ENCODE measurements around the gene MTCL1. TPM values are rescaled to one million over a fixed set of nuclear protein-coding genes. Genes with fewer than 3 reads are reported as not detected.

Gene MTCL1
- total RNA-seq, 1 experiment from 2014 or later = 28.3 TPM

- Mint-ChIP-seq H3K9me3 (ENCODE audit: unreplicated experiment) (no peaks in the 10 kb centered on the region), H3K4me3 (ENCODE audit: unreplicated experiment) (no peak overlapping the region), H3K27ac (ENCODE audit: unreplicated experiment) (peak overlapping the region; percentile 93), H3K4me1 (ENCODE audit: low read depth, unreplicated experiment) (peaks cover 17% of the 10 kb centered on the region), H3K27me3 (ENCODE audit: insufficient read depth, unreplicated experiment) (no peaks in the 10 kb centered on the region), H3K36me3 (ENCODE audit: insufficient read depth, unreplicated experiment) (peaks cover 10% of the 10 kb centered on the region)
- TF ChIP-seq CTCF (IDR thresholded peaks at IDR 0.05; ENCODE audit: insufficient read depth in 1 of 2, low read depth in 1 of 2, low read length in 1 of 2, severe bottlenecking in 1 of 2, unreplicated experiment in 1 of 2) = peak in 1 of 2 experiments; percentile 7
- no peak overlapping the region for H3K4me3 ChIP-seq (ENCODE audit: low read depth, low read length)
- ChIA-PET CTCF (interaction anchor here (1.2 to 1.5 kb wide), 3 partner anchors 80 to 178 kb away, joined by 5 to 7 read pairs (median 6); partner anchors contain the start of gene RAB12), POLR2A (interaction anchor here (1.5 kb wide), 1 partner anchor 10 kb away, joined by 7 read pairs; no protein-coding TSS in a partner anchor)
- BruUV-seq (replicated peaks) = TSS peak; percentile 27
- H3K36me3 ChIP-seq (ENCODE audit: control insufficient read depth, insufficient read depth, low read length) = no peaks in the 10 kb centered on the region
- DNase-seq = no peak
- H3K27me3 ChIP-seq (replicated peaks; ENCODE audit: control insufficient read depth, insufficient read depth, low read length) = no peaks in the 10 kb centered on the region; the same call in 1 of the 2 replicates
- intact Hi-C loops (cut with micrococcal nuclease; ENCODE audit: unreplicated experiment) = loop anchor here (5.0 kb wide), 1 partner anchor 55 kb away; no protein-coding TSS in a partner anchor
- H3K9me3 ChIP-seq = no peaks in the 10 kb centered on the region
- peaks cover 17% of the 10 kb centered on the region for H3K4me1 ChIP-seq
These were observed 82.0 kb downstream of the MTCL1 start for GRCh38 chr18:8787371-8787670.

- no peak overlapping the region for H3K27ac Mint-ChIP-seq (ENCODE audit: unreplicated experiment)
- CTCF ChIA-PET = interaction anchor here (0.6 kb wide), 1 partner anchor 310 kb away, joined by 3 read pairs; no protein-coding TSS in a partner anchor
- Histone ChIP-seq H3K36me3 (ENCODE audit: control insufficient read depth, insufficient read depth, low read length) (no peaks in the 10 kb centered on the region), H3K4me1 (peaks cover 17% of the 10 kb centered on the region), H3K4me3 (ENCODE audit: low read depth, low read length) (no peak overlapping the region), H3K27me3 (replicated peaks; ENCODE audit: control insufficient read depth, insufficient read depth, low read length) (no peaks in the 10 kb centered on the region; the same call in 1 of the 2 replicates), H3K9me3 (no peaks in the 10 kb centered on the region)
- no peaks in the 10 kb centered on the region for H3K9me3 Mint-ChIP-seq (ENCODE audit: unreplicated experiment)
- H3K4me1 Mint-ChIP-seq (ENCODE audit: low read depth, unreplicated experiment) = peaks cover 22% of the 10 kb centered on the region
- intact Hi-C loops (cut with micrococcal nuclease; ENCODE audit: unreplicated experiment) = loop anchor here (5.0 kb wide), 1 partner anchor 55 kb away; no protein-coding TSS in a partner anchor
- no TSS peak for BruUV-seq (replicated peaks)
- no peak for DNase-seq
- no peak overlapping the region for H3K4me3 Mint-ChIP-seq (ENCODE audit: unreplicated experiment)
- POLR2A ChIA-PET = interaction anchor here (1.5 kb wide), 1 partner anchor 10 kb away, joined by 7 read pairs; no protein-coding TSS in a partner anchor
- peaks cover 10% of the 10 kb centered on the region for H3K36me3 Mint-ChIP-seq (ENCODE audit: insufficient read depth, unreplicated experiment)
- no peaks in the 10 kb centered on the region for H3K27me3 Mint-ChIP-seq (ENCODE audit: insufficient read depth, unreplicated experiment)
- no peak for TF ChIP-seq CTCF (IDR thresholded peaks at IDR 0.05; ENCODE audit: insufficient read depth in 1 of 2, low read depth in 1 of 2, low read length in 1 of 2, severe bottlenecking in 1 of 2, unreplicated experiment in 1 of 2)
These were observed 82.4 kb downstream of the MTCL1 start for GRCh38 chr18:8787794-8788193.

- POLR2A ChIA-PET = no interaction called here
- Mint-ChIP-seq H3K9me3 (ENCODE audit: unreplicated experiment) (no peaks in the 10 kb centered on the region), H3K4me1 (ENCODE audit: low read depth, unreplicated experiment) (peaks cover 29% of the 10 kb centered on the region), H3K27ac (ENCODE audit: unreplicated experiment) (no peak overlapping the region), H3K4me3 (ENCODE audit: unreplicated experiment) (no peak overlapping the region), H3K27me3 (ENCODE audit: insufficient read depth, unreplicated experiment) (no peaks in the 10 kb centered on the region), H3K36me3 (ENCODE audit: insufficient read depth, unreplicated experiment) (peaks cover 10% of the 10 kb centered on the region)
- TF ChIP-seq CTCF (IDR thresholded peaks at IDR 0.05; ENCODE audit: insufficient read depth in 1 of 2, low read depth in 1 of 2, low read length in 1 of 2, severe bottlenecking in 1 of 2, unreplicated experiment in 1 of 2) = no peak
- H3K27me3 ChIP-seq (replicated peaks; ENCODE audit: control insufficient read depth, insufficient read depth, low read length) = no peaks in the 10 kb centered on the region; the same call in 1 of the 2 replicates
- BruUV-seq (replicated peaks) = no TSS peak
- peaks cover 17% of the 10 kb centered on the region for H3K4me1 ChIP-seq
- DNase-seq = no peak
- CTCF ChIA-PET = no interaction called here
- H3K9me3 ChIP-seq = no peaks in the 10 kb centered on the region
- intact Hi-C loops (cut with micrococcal nuclease; ENCODE audit: unreplicated experiment) = loop anchor here (5.0 kb wide), 1 partner anchor 56 kb away; no protein-coding TSS in a partner anchor
- H3K4me3 ChIP-seq (ENCODE audit: low read depth, low read length) = no peak overlapping the region
- no peaks in the 10 kb centered on the region for H3K36me3 ChIP-seq (ENCODE audit: control insufficient read depth, insufficient read depth, low read length)
These were observed 83.4 kb downstream of the MTCL1 start for GRCh38 chr18:8788503-8789429.
